ENCODE results near the gene LIPA.
A peak's percentile ranks its signal among the peaks of the same experiment; 100 is the strongest.

LIPA gene

GRCh38 chr10:89238956-89239644 lies 12.5 kb downstream of the LIPA start:
- no peak for DNase-seq

GRCh38 chr10:89237849-89238248 lies 13.7 kb downstream of the LIPA start:
- no peak for DNase-seq

- DNase-seq, result no peak
These were observed 15.3 kb downstream of the LIPA start for GRCh38 chr10:89236226-89236797.

GRCh38 chr10:89235073-89235798 lies 16.3 kb downstream of the LIPA start:
- no peak for DNase-seq

- DNase-seq, result no peak
These were observed 18.5 kb downstream of the LIPA start for GRCh38 chr10:89233033-89233432.

- no peak for DNase-seq
These were observed 22.6 kb downstream of the LIPA start for GRCh38 chr10:89228962-89229361.

- DNase-seq, result no peak
These were observed 23.4 kb downstream of the LIPA start for GRCh38 chr10:89228146-89228545.

- no peak for DNase-seq
These were observed 24.7 kb downstream of the LIPA start for GRCh38 chr10:89226891-89227290.

GRCh38 chr10:89224739-89225443 lies 26.7 kb downstream of the LIPA start:
- no peak for DNase-seq

- no peak for DNase-seq
These were observed 29.7 kb downstream of the LIPA start for GRCh38 chr10:89221919-89222318.

- DNase-seq, result no peak
These were observed 31.9 kb downstream of the LIPA start for GRCh38 chr10:89219513-89220218.

- peak; percentile 79 for DNase-seq
These were observed 34.3 kb downstream of the LIPA start for GRCh38 chr10:89217057-89217990.

- DNase-seq, result no peak
These were observed 35.5 kb downstream of the LIPA start for GRCh38 chr10:89216056-89216455.

GRCh38 chr10:89215511-89215910 lies 36.1 kb downstream of the LIPA start:
- DNase-seq, result no peak

GRCh38 chr10:89214566-89215165 lies 36.9 kb downstream of the LIPA start:
- DNase-seq, result no peak

- DNase-seq, result peak; percentile 60
These were observed 38.3 kb downstream of the LIPA start for GRCh38 chr10:89213191-89213808.

GRCh38 chr10:89210794-89211425 lies 40.7 kb downstream of the LIPA start:
- DNase-seq, result no peak

GRCh38 chr10:89209718-89210117 lies 41.9 kb downstream of the LIPA start:
- no peak for DNase-seq

GRCh38 chr10:89207801-89208551 lies 43.6 kb downstream of the LIPA start:
- no peak for DNase-seq
